Parietal lobe (tissue), 2 donors: Measurements from ENCODE around the gene ZFYVE16. TPM values are rescaled to one million over a fixed set of nuclear protein-coding genes. Genes with fewer than 3 reads are reported as not detected.

Experiments
- small RNA-seq: library from RNA; depleted of rRNA; stranded (forward); fragments of <200 nt; gene quantifications from one replicate; pipeline ENCODE3, GENCODE V24; 2014; ENCODE audit warnings: low replicate concordance
- total RNA-seq: library from RNA; depleted of rRNA; stranded (reverse); fragments of >200 nt; gene quantifications from one replicate; pipeline ENCODE4 v1.2.3, GENCODE V29; 2014

ZFYVE16 gene
- total RNA-seq = 93.3 TPM

GRCh38 chr5:80407735-80408483 lies at the start of gene ZFYVE16:
TSS of gene ZFYVE16 (plus strand) at chr5:80408064. CDS start at chr5:80434148, 26,084 bp downstream.

GRCh38 chr5:80487829-80488721 lies 80.2 kb downstream of the ZFYVE16 start, which contains the start of gene FAM151B:
TSS of gene FAM151B (plus strand) at chr5:80488100. CDS start at chr5:80488124, 24 bp downstream.

Small RNA genes lying within 50 kb of the gene (small RNA-seq; reads per million reads assigned to genes)
- 0.15 reads per million for gene RNU6-211P

Other genes with a start within 250 kb of the ZFYVE16 start
- 66.4 TPM for gene SERINC5, start 152.0 kb upstream of the ZFYVE16 start, total RNA-seq
- gene SPZ1, start 88.1 kb upstream of the ZFYVE16 start, total RNA-seq = not detected
- 22.2 TPM for gene FAM151B, start 80.0 kb downstream of the ZFYVE16 start, total RNA-seq
- gene ANKRD34B, start 162.2 kb downstream of the ZFYVE16 start, total RNA-seq = 0.31 TPM
- gene MSH3, start 246.6 kb downstream of the ZFYVE16 start, total RNA-seq = 36.3 TPM
- gene DHFR, start 246.9 kb downstream of the ZFYVE16 start, total RNA-seq = 20.7 TPM